Measurements from ENCODE around the gene DMD.

The DMD gene

GRCh38 chrX:33095079-33095478 lies 116.3 kb downstream of the DMD start:
- TF ChIP-seq FOXP2 (optimal IDR thresholded peaks at IDR 0.05; ENCODE audit: borderline replicate concordance, extremely low read depth, extremely low read length, insufficient read depth) (no peak), POLR2AphosphoS5 (IDR thresholded peaks at IDR 0.05; ENCODE audit: low read depth, low read length) (no peak), REST (IDR thresholded peaks at IDR 0.05; ENCODE audit: insufficient read depth in 1 of 2, low read depth in 2 of 2, low read length in 2 of 2) (no peak), SIN3A (IDR thresholded peaks at IDR 0.05; ENCODE audit: borderline replicate concordance, insufficient read depth, low read length) (no peak), TAF1 (IDR thresholded peaks at IDR 0.05; ENCODE audit: borderline replicate concordance, insufficient read depth, low read length) (no peak)

- TF ChIP-seq SIN3A (IDR thresholded peaks at IDR 0.05; ENCODE audit: borderline replicate concordance, insufficient read depth, low read length) (no peak), POLR2AphosphoS5 (IDR thresholded peaks at IDR 0.05; ENCODE audit: low read depth, low read length) (no peak), TAF1 (IDR thresholded peaks at IDR 0.05; ENCODE audit: borderline replicate concordance, insufficient read depth, low read length) (no peak), REST (IDR thresholded peaks at IDR 0.05; ENCODE audit: insufficient read depth in 1 of 2, low read depth in 2 of 2, low read length in 2 of 2) (no peak), FOXP2 (optimal IDR thresholded peaks at IDR 0.05; ENCODE audit: borderline replicate concordance, extremely low read depth, extremely low read length, insufficient read depth) (no peak)
Measured at GRCh38 chrX:33087411-33087810, 123.9 kb downstream of the DMD start.

- TF ChIP-seq SIN3A (IDR thresholded peaks at IDR 0.05; ENCODE audit: borderline replicate concordance, insufficient read depth, low read length) (no peak), TAF1 (IDR thresholded peaks at IDR 0.05; ENCODE audit: borderline replicate concordance, insufficient read depth, low read length) (no peak), FOXP2 (optimal IDR thresholded peaks at IDR 0.05; ENCODE audit: borderline replicate concordance, extremely low read depth, extremely low read length, insufficient read depth) (no peak), REST (IDR thresholded peaks at IDR 0.05; ENCODE audit: insufficient read depth in 1 of 2, low read depth in 2 of 2, low read length in 2 of 2) (no peak), POLR2AphosphoS5 (IDR thresholded peaks at IDR 0.05; ENCODE audit: low read depth, low read length) (no peak)
Measured at GRCh38 chrX:33086886-33087285, 124.5 kb downstream of the DMD start.

- TF ChIP-seq SIN3A (IDR thresholded peaks at IDR 0.05; ENCODE audit: borderline replicate concordance, insufficient read depth, low read length) (no peak), FOXP2 (optimal IDR thresholded peaks at IDR 0.05; ENCODE audit: borderline replicate concordance, extremely low read depth, extremely low read length, insufficient read depth) (no peak), POLR2AphosphoS5 (IDR thresholded peaks at IDR 0.05; ENCODE audit: low read depth, low read length) (no peak), TAF1 (IDR thresholded peaks at IDR 0.05; ENCODE audit: borderline replicate concordance, insufficient read depth, low read length) (no peak), REST (IDR thresholded peaks at IDR 0.05; ENCODE audit: insufficient read depth in 1 of 2, low read depth in 2 of 2, low read length in 2 of 2) (no peak)
Measured at GRCh38 chrX:33082371-33082770, 129.0 kb downstream of the DMD start.

- TF ChIP-seq SIN3A (IDR thresholded peaks at IDR 0.05; ENCODE audit: borderline replicate concordance, insufficient read depth, low read length) (no peak), REST (IDR thresholded peaks at IDR 0.05; ENCODE audit: insufficient read depth in 1 of 2, low read depth in 2 of 2, low read length in 2 of 2) (no peak), TAF1 (IDR thresholded peaks at IDR 0.05; ENCODE audit: borderline replicate concordance, insufficient read depth, low read length) (no peak), POLR2AphosphoS5 (IDR thresholded peaks at IDR 0.05; ENCODE audit: low read depth, low read length) (no peak), FOXP2 (optimal IDR thresholded peaks at IDR 0.05; ENCODE audit: borderline replicate concordance, extremely low read depth, extremely low read length, insufficient read depth) (no peak)
Measured at GRCh38 chrX:33078273-33078672, 133.1 kb downstream of the DMD start.
